ENCODE measurements around the gene CCDC13.

The CCDC13 gene

GRCh38 chr3:42796332-42796885 lies 23.4 kb upstream of the CCDC13 start:
- no peak for DNase-seq

- DNase-seq, result no peak
Observed at GRCh38 chr3:42795621-42796181, 22.6 kb upstream of the CCDC13 start.

GRCh38 chr3:42790714-42791229 lies 17.7 kb upstream of the CCDC13 start:
- no peak for DNase-seq

- DNase-seq, result no peak
Observed at GRCh38 chr3:42786631-42787030, 13.6 kb upstream of the CCDC13 start.

- no peak for DNase-seq
Observed at GRCh38 chr3:42786212-42786611, 13.2 kb upstream of the CCDC13 start.

GRCh38 chr3:42780892-42781700 lies 8.0 kb upstream of the CCDC13 start:
- peak; percentile 70 to 84 for DNase-seq

- DNase-seq, result no peak
Observed at GRCh38 chr3:42780398-42780797, 7.3 kb upstream of the CCDC13 start.

- no peak for DNase-seq
Observed at GRCh38 chr3:42778644-42779043, 5.6 kb upstream of the CCDC13 start.

- no peak for DNase-seq
Observed at GRCh38 chr3:42773409-42773751, 327 bp upstream of the CCDC13 start.

- DNase-seq, result no peak
Observed at GRCh38 chr3:42771271-42771670, 1.8 kb downstream of the CCDC13 start.

- no peak for DNase-seq
Observed at GRCh38 chr3:42769477-42770131, 3.4 kb downstream of the CCDC13 start.

- DNase-seq, result no peak
Observed at GRCh38 chr3:42764561-42765295, 8.3 kb downstream of the CCDC13 start.

- DNase-seq, result no peak
Observed at GRCh38 chr3:42764115-42764514, 8.9 kb downstream of the CCDC13 start.

GRCh38 chr3:42763021-42763420 lies 10.0 kb downstream of the CCDC13 start:
- DNase-seq, result no peak

GRCh38 chr3:42762046-42762724 lies 10.9 kb downstream of the CCDC13 start:
- peak; percentile 69 to 70 for DNase-seq

- DNase-seq, result no peak
Observed at GRCh38 chr3:42758126-42758525, 14.9 kb downstream of the CCDC13 start.

- no peak for DNase-seq
Observed at GRCh38 chr3:42756681-42757213, 16.3 kb downstream of the CCDC13 start.

- DNase-seq, result peak; percentile 65 to 66
Observed at GRCh38 chr3:42755681-42756578, 17.1 kb downstream of the CCDC13 start.

GRCh38 chr3:42753757-42754156 lies 19.3 kb downstream of the CCDC13 start:
- no peak for DNase-seq

GRCh38 chr3:42752961-42753360 lies 20.1 kb downstream of the CCDC13 start:
- no peak for DNase-seq

- DNase-seq, result no peak
Observed at GRCh38 chr3:42752441-42752840, 20.6 kb downstream of the CCDC13 start.
